Mammary epithelial cell (primary cell): ENCODE data around the gene NPPB.

Source experiments
- EZH2 ChIP-seq: IDR thresholded peaks from 2 replicates; pipeline ENCODE4 v1.6.1; 2012; ENCODE audit warnings: low read length, inconsistent platforms, borderline replicate concordance
- TF ChIP-seq, protein P1 (sequence below), 2 donors: IDR thresholded peaks in 1 of 2; conservative IDR thresholded peaks in 1 of 2; 2 replicates each; pipeline ENCODE4 v1.5.1; 2011 to 2012; ENCODE audit warnings: inconsistent platforms in 2 of 2, low read length in 2 of 2, mild to moderate bottlenecking in 2 of 2, control low read depth in 1 of 2, low read depth in 1 of 2; ENCODE audit not compliant: insufficient read depth in 1 of 2; ENCODE audit errors: extremely low read depth in 1 of 2

DNA sequence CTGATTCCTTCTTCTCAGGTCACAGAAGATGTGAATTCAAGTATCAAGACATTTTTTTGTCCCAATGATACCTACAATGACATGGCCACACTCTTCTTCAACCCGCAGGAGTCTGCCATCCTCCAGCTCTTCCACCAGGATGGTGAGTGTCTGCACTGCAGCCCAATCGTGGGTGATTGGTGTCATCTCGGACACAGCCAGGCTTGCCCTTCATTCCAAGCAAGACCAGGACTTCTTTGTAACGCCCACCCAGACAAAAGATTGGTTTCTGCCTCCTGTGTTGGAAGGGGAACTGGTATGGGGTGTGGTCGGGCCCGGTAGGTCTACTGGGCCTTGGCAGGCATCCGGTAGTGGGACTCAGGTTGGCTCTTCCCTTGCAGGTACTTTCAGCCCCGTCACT is 25.2 kb downstream of the NPPB start:
- TF ChIP-seq, protein P1, sequence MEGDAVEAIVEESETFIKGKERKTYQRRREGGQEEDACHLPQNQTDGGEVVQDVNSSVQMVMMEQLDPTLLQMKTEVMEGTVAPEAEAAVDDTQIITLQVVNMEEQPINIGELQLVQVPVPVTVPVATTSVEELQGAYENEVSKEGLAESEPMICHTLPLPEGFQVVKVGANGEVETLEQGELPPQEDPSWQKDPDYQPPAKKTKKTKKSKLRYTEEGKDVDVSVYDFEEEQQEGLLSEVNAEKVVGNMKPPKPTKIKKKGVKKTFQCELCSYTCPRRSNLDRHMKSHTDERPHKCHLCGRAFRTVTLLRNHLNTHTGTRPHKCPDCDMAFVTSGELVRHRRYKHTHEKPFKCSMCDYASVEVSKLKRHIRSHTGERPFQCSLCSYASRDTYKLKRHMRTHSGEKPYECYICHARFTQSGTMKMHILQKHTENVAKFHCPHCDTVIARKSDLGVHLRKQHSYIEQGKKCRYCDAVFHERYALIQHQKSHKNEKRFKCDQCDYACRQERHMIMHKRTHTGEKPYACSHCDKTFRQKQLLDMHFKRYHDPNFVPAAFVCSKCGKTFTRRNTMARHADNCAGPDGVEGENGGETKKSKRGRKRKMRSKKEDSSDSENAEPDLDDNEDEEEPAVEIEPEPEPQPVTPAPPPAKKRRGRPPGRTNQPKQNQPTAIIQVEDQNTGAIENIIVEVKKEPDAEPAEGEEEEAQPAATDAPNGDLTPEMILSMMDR (conservative IDR thresholded peaks at IDR 0.05 in 1 of 2, IDR thresholded peaks at IDR 0.05 in 1 of 2; ENCODE audit: extremely low read depth in 1 of 2, insufficient read depth in 1 of 2, low read depth in 1 of 2, low read length in 2 of 2) = no peak
- TF ChIP-seq EZH2 = no peak
